ENCODE measurements around the gene OLFM1. TPM values are rescaled to one million over a fixed set of nuclear protein-coding genes. Genes with fewer than 3 reads are reported as not detected.

Gene OLFM1
- total and polyA plus RNA-seq, 2 donors (not counting 1 experiment from before 2014, with no cell fraction given) = 0.07 TPM; not detected in 1

DNA sequence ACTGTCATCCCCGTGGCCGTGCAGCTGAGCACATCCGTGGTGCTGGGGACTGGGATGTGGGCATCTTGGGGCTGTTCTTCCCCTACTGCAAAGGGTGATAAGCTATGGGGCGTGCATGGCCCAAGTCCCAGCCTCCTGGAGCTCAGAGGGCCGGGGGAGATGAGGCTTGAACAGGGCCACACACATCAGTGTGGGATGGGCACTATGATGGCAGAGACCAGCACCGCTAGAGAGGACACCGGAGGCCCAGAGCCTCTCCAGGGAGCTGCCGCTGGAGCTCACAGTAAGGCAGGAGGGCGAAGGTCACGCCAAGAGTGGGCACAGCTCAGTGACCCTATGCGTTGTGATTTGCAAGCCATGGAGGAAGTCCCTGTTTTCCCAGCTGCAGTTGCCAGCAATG is 63.5 kb downstream of the OLFM1 start:
- no peak overlapping the region for H3K4me3 ChIP-seq (ENCODE audit: control extremely low read depth in 1 of 5, extremely low read depth in 1 of 5, insufficient read depth in 1 of 5, low read depth in 2 of 5, low read length in 4 of 5)
- no peaks in the 10 kb centered on the region for H3K4me1 ChIP-seq (ENCODE audit: control insufficient read depth in 2 of 2, insufficient read depth in 2 of 2, low read length in 2 of 2)
- intact Hi-C loops (cut with micrococcal nuclease) = no loop called here
- no peak overlapping the region for H2AFZ ChIP-seq (ENCODE audit: insufficient read depth, low read depth, low read length, poor library complexity, severe bottlenecking)
- peaks cover 0 to 5% (median 0%) of the 10 kb centered on the region in 4 experiments for H3K27me3 ChIP-seq (replicated peaks in 1 of 4; ENCODE audit: control extremely low read depth in 1 of 4, control insufficient read depth in 3 of 4, insufficient read depth in 4 of 4, low read length in 3 of 4)
- peaks cover 0 to 39% (median 0%) of the 10 kb centered on the region in 3 donors for H3K9me3 ChIP-seq (ENCODE audit: control extremely low read depth in 1 of 3, control insufficient read depth in 2 of 3, insufficient read depth in 1 of 3, low read length in 2 of 3)
- no peaks in the 10 kb centered on the region for H4K20me1 ChIP-seq (ENCODE audit: control insufficient read depth, insufficient read depth, low read length, poor library complexity, severe bottlenecking)
- H3K79me2 ChIP-seq (ENCODE audit: control insufficient read depth, insufficient read depth, low read length) = no peaks in the 10 kb centered on the region
- no peak for DNase-seq
- no peaks in the 10 kb centered on the region for H3K4me1 Mint-ChIP-seq
- H3K36me3 ChIP-seq (replicated peaks in 1 of 2; ENCODE audit: control extremely low read depth in 1 of 2, control insufficient read depth in 1 of 2, extremely low read depth in 1 of 2, insufficient read depth in 2 of 2, low read length in 1 of 2) = no peaks in the 10 kb centered on the region
- no peaks in the 10 kb centered on the region for H3K9me3 Mint-ChIP-seq (ENCODE audit: insufficient read depth)
- no peak overlapping the region for H3K27ac ChIP-seq (ENCODE audit: low read length in 2 of 2)
- ChIA-PET POLR2A (no interaction called here), CTCF (no interaction called here)
- TF ChIP-seq EZH2 (IDR thresholded peaks at IDR 0.05; ENCODE audit: borderline replicate concordance, insufficient read depth, low read depth, low read length, poor library complexity, severe bottlenecking) = no peak
- TF ChIP-seq, protein P1, sequence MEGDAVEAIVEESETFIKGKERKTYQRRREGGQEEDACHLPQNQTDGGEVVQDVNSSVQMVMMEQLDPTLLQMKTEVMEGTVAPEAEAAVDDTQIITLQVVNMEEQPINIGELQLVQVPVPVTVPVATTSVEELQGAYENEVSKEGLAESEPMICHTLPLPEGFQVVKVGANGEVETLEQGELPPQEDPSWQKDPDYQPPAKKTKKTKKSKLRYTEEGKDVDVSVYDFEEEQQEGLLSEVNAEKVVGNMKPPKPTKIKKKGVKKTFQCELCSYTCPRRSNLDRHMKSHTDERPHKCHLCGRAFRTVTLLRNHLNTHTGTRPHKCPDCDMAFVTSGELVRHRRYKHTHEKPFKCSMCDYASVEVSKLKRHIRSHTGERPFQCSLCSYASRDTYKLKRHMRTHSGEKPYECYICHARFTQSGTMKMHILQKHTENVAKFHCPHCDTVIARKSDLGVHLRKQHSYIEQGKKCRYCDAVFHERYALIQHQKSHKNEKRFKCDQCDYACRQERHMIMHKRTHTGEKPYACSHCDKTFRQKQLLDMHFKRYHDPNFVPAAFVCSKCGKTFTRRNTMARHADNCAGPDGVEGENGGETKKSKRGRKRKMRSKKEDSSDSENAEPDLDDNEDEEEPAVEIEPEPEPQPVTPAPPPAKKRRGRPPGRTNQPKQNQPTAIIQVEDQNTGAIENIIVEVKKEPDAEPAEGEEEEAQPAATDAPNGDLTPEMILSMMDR (IDR thresholded peaks at IDR 0.05) = no peak
- 84% methylated on average over 10 of the region's 11 CpGs for WGBS (ENCODE audit: insufficient coverage)
- H3K4me3 Mint-ChIP-seq = no peak overlapping the region
- ATAC-seq (ENCODE audit: low read depth) = no peak
- no peak overlapping the region for H3K9ac ChIP-seq (ENCODE audit: low read length)
- peaks cover 5% of the 10 kb centered on the region for H3K27me3 Mint-ChIP-seq
- H3K27ac Mint-ChIP-seq = no peak overlapping the region
- H3K4me2 ChIP-seq (replicated peaks; ENCODE audit: low read depth, low read length, poor library complexity, severe bottlenecking) = no peak overlapping the region

DNA sequence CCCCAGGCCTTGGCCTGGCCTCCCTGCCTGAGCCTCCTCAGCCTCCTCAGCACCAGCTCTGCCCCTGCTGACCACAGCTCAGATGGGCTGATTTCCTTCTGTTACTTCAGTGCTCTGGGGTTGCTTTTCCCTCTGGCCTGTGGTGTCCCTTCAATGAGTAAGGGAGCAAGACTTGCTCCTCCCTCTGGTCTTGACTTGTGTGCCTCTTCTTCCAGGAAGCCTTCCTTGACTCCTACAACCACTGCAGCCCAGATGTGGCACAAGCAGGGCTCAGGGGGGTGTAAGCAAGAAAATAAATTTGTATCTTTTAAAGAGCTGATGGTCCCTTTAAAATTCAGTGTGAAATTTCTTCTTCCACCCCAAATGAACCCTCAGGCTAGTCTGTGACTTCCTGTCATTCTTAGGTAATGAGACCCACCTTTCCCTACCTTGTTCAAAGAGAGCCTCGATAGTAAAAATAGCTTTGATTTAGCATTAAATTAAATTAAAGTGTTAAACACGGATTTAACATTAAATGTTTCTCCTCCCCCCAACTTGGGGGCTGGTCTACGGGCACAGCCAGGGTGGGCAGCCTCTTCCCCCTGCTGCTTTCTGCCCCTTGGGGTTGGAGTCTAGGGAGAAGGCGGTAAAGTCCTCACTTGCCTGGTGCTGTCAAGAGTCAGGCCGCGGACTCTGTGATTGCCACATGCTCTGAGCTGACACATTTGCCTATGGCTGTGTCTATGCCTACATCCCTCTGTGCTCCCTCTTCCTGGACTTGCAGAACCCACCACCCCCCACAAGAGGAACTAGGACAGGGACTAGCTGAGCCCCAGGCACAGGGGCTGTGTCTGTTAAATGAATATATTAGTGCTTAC is 64.5 kb downstream of the OLFM1 start:
- no peak for ATAC-seq (ENCODE audit: low read depth)
- Histone ChIP-seq H3K4me3 (ENCODE audit: control extremely low read depth in 1 of 5, extremely low read depth in 1 of 5, insufficient read depth in 1 of 5, low read depth in 2 of 5, low read length in 4 of 5) (no peak overlapping the region), H2AFZ (ENCODE audit: insufficient read depth, low read depth, low read length, poor library complexity, severe bottlenecking) (no peak overlapping the region), H3K27ac (ENCODE audit: low read length in 2 of 2) (no peak overlapping the region), H3K79me2 (ENCODE audit: control insufficient read depth, insufficient read depth, low read length) (no peaks in the 10 kb centered on the region), H3K36me3 (replicated peaks in 1 of 2; ENCODE audit: control extremely low read depth in 1 of 2, control insufficient read depth in 1 of 2, extremely low read depth in 1 of 2, insufficient read depth in 2 of 2, low read length in 1 of 2) (no peaks in the 10 kb centered on the region), H3K4me2 (replicated peaks; ENCODE audit: low read depth, low read length, poor library complexity, severe bottlenecking) (no peak overlapping the region), H3K27me3 (replicated peaks in 1 of 4; ENCODE audit: control extremely low read depth in 1 of 4, control insufficient read depth in 3 of 4, insufficient read depth in 4 of 4, low read length in 3 of 4) (peaks cover 0 to 9% (median 0%) of the 10 kb centered on the region in 4 experiments), H4K20me1 (ENCODE audit: control insufficient read depth, insufficient read depth, low read length, poor library complexity, severe bottlenecking) (no peaks in the 10 kb centered on the region), H3K9me3 (ENCODE audit: control extremely low read depth in 1 of 3, control insufficient read depth in 2 of 3, insufficient read depth in 1 of 3, low read length in 2 of 3) (peaks cover 0 to 41% (median 0%) of the 10 kb centered on the region in 3 donors), H3K4me1 (ENCODE audit: control insufficient read depth in 2 of 2, insufficient read depth in 2 of 2, low read length in 2 of 2) (no peaks in the 10 kb centered on the region), H3K9ac (ENCODE audit: low read length) (no peak overlapping the region)
- no peaks in the 10 kb centered on the region for H3K9me3 Mint-ChIP-seq (ENCODE audit: insufficient read depth)
- ChIA-PET CTCF (no interaction called here), POLR2A (no interaction called here)
- H3K4me3 Mint-ChIP-seq = no peak overlapping the region
- TF ChIP-seq EZH2 (IDR thresholded peaks at IDR 0.05; ENCODE audit: borderline replicate concordance, insufficient read depth, low read depth, low read length, poor library complexity, severe bottlenecking) = no peak
- TF ChIP-seq, protein P1 (IDR thresholded peaks at IDR 0.05) = no peak
- DNase-seq = no peak
- H3K27ac Mint-ChIP-seq = no peak overlapping the region
- 90% methylated on average over 3 of the region's 6 CpGs for WGBS (ENCODE audit: insufficient coverage)
- no peaks in the 10 kb centered on the region for H3K4me1 Mint-ChIP-seq
- peaks cover 2% of the 10 kb centered on the region for H3K27me3 Mint-ChIP-seq
- intact Hi-C loops (cut with micrococcal nuclease) = no loop called here
